Measurements from ENCODE around the gene TIPRL.

- TF ChIP-seq CTCF (conservative IDR thresholded peaks at IDR 0.05; ENCODE audit: low read depth, low read length) = no peak
- TF ChIP-seq EZH2 (IDR thresholded peaks at IDR 0.05; ENCODE audit: borderline replicate concordance, low read depth, low read length, poor library complexity, severe bottlenecking) = no peak
Observed at GRCh38 chr1:168135116-168135920, 43.4 kb upstream of the TIPRL start.
